SK-N-SH (cell line): Measurements from ENCODE around the gene NFKB1. TPM values are rescaled to one million over a fixed set of nuclear protein-coding genes. Genes with fewer than 3 reads are reported as not detected.

Experiments used
- CTCF ChIA-PET: fragments of 300-600, 350-600 bp; formaldehyde crosslinking; extraction: SDS; loops from one replicate; lab custom pipeline; 2021; lab: Yijun Ruan, JAX
- POLR2A ChIA-PET: fragments of 350-600 bp; sonication (Branson Sonifier 250); formaldehyde crosslinking; extraction: SDS; loops from one replicate; lab custom pipeline; 2020; ENCODE audit warnings: antibody characterized with exemption, inconsistent platforms; lab: Yijun Ruan, JAX
- DNase-seq: peaks from one replicate; pipeline ENCODE4 v3.0.0; 2012
- H2AFZ ChIP-seq: fragments of 200-600 bp; sonication (generic); 2 replicates; pipeline ENCODE4 v1.8.1; 2016; ENCODE audit warnings: antibody characterized with exemption, mild to moderate bottlenecking, low read depth
- H3F3A ChIP-seq: fragments of 200-600 bp; sonication (generic); replicated peaks from 2 replicates; pipeline ENCODE3; 2016; ENCODE audit warnings: antibody characterized with exemption, mild to moderate bottlenecking; ENCODE audit not compliant: insufficient read depth
- H3K27ac ChIP-seq, 2 experiments: fragments of 200-500 bp in 1 of 2; fragments of 200-600 bp in 1 of 2; sonication (Bioruptor generic) in 1 of 2; sonication (generic), shearing (Covaris generic) in 1 of 2; 2 replicates each; pipeline versions ENCODE4 v1.5.1 to v1.6.1; 2014 to 2016; ENCODE audit warnings: low read depth in 2 of 2, inconsistent platforms in 1 of 2, low read length in 1 of 2, mild to moderate bottlenecking in 1 of 2, mixed read lengths in 1 of 2
- H3K27me3 ChIP-seq: fragments of 200-600 bp; sonication (generic), shearing (Covaris generic); 2 replicates; pipeline ENCODE4 v1.6.1; 2016; ENCODE audit warnings: mixed run types; ENCODE audit not compliant: insufficient read depth
- H3K36me3 ChIP-seq, 2 experiments: fragments of 200-500 bp in 1 of 2; fragments of 200-600 bp in 1 of 2; sonication (Bioruptor generic) in 1 of 2; sonication (generic) in 1 of 2; replicated peaks in 1 of 2; 2 replicates each; pipeline versions ENCODE3 to v1.5.1; 2014 to 2016; ENCODE audit warnings: low read length in 1 of 2, mild to moderate bottlenecking in 1 of 2; ENCODE audit not compliant: insufficient read depth in 2 of 2, control insufficient read depth in 1 of 2
- H3K4me1 ChIP-seq, 2 experiments: fragments of 200-500 bp in 1 of 2; fragments of 200-600 bp in 1 of 2; sonication (Bioruptor generic) in 1 of 2; sonication (generic), shearing (Covaris generic) in 1 of 2; 2 replicates each; pipeline versions ENCODE4 v1.5.1 to v1.6.1; 2014 to 2016; ENCODE audit warnings: low read depth in 1 of 2, low read length in 1 of 2, mixed run types in 1 of 2; ENCODE audit not compliant: insufficient read depth in 2 of 2, control insufficient read depth in 1 of 2
- H3K4me2 ChIP-seq: fragments of 200-600 bp; sonication (generic), shearing (Covaris generic); 2 replicates; pipeline ENCODE4 v1.6.1; 2017; ENCODE audit warnings: mixed run types
- H3K4me3 ChIP-seq, 2 experiments: fragments of 200-500 bp in 1 of 2; fragments of 200-600 bp in 1 of 2; sonication (Bioruptor generic) in 1 of 2; sonication (generic), shearing (Covaris generic) in 1 of 2; 2 replicates each; pipeline versions ENCODE4 v1.5.1 to v1.8.1; 2014 to 2016; ENCODE audit warnings: low read depth in 2 of 2, inconsistent platforms in 1 of 2, low read length in 1 of 2, mild to moderate bottlenecking in 1 of 2, mixed read lengths in 1 of 2, moderate library complexity in 1 of 2
- H3K79me2 ChIP-seq: fragments of 200-600 bp; sonication (generic); 2 replicates; pipeline ENCODE4 v1.8.1; 2017; ENCODE audit warnings: mild to moderate bottlenecking; ENCODE audit not compliant: insufficient read depth
- H3K9ac ChIP-seq: fragments of 200-600 bp; sonication (generic); 2 replicates; pipeline ENCODE4 v1.6.1; 2017; ENCODE audit warnings: mixed run types
- H3K9me2 ChIP-seq: fragments of 200-600 bp; sonication (generic); 2 replicates; pipeline ENCODE4 v1.6.1; 2017; ENCODE audit warnings: mixed run types
- H3K9me3 ChIP-seq: fragments of 200-600 bp; sonication (generic); 2 replicates; pipeline ENCODE4 v1.6.1; 2017; ENCODE audit warnings: mixed run types, mild to moderate bottlenecking, moderate library complexity
- H4K20me1 ChIP-seq: fragments of 200-600 bp; sonication (generic); 2 replicates; pipeline ENCODE4 v1.6.1; 2017; ENCODE audit warnings: mild to moderate bottlenecking, mixed run types; ENCODE audit not compliant: insufficient read depth
- CHD2 ChIP-seq: fragments of 150-350 bp; IDR thresholded peaks from 2 replicates; pipeline ENCODE4 v1.6.1; 2018; ENCODE audit warnings: low read length; ENCODE audit not compliant: partially characterized antibody
- CTCF ChIP-seq: fragments of 200-600 bp; sonication (generic); IDR thresholded peaks from 2 replicates; pipeline ENCODE4 v1.6.1; 2017; ENCODE audit warnings: antibody characterized with exemption, mild to moderate bottlenecking, moderate library complexity
- EZH2phosphoT487 ChIP-seq: fragments of 200-600 bp; sonication (generic); IDR thresholded peaks from 2 replicates; pipeline ENCODE4 v1.6.1; 2017; ENCODE audit warnings: low read depth, mixed run types, mild to moderate bottlenecking, antibody characterized with exemption, moderate library complexity, borderline replicate concordance
- FOSL2 ChIP-seq: IDR thresholded peaks from 2 replicates; pipeline ENCODE4 v1.4.0; 2012; ENCODE audit warnings: low read depth, mild to moderate bottlenecking, moderate library complexity, borderline replicate concordance
- FOXJ3 ChIP-seq: sonication (generic); formaldehyde crosslinking; IDR thresholded peaks from 2 replicates; pipeline ENCODE4 v1.5.1; 2020; ENCODE audit warnings: mild to moderate bottlenecking, missing genetic modification reagents
- GABPA ChIP-seq: IDR thresholded peaks from 2 replicates; pipeline ENCODE4 v1.4.0; 2012; ENCODE audit warnings: low read depth, mild to moderate bottlenecking
- GATA2 ChIP-seq: sonication (generic); formaldehyde crosslinking; IDR thresholded peaks from 2 replicates; pipeline ENCODE4 v1.5.0; 2020; ENCODE audit warnings: mild to moderate bottlenecking, missing genetic modification reagents
- IRF3 ChIP-seq: fragments of 150-350 bp; IDR thresholded peaks from 2 replicates; pipeline ENCODE4 v1.6.1; 2016; ENCODE audit warnings: mild to moderate bottlenecking, low read depth, low read length
- JUND ChIP-seq: IDR thresholded peaks from 2 replicates; pipeline ENCODE4 v1.4.0; 2012
- MEF2A ChIP-seq: IDR thresholded peaks from 2 replicates; pipeline ENCODE4 v1.4.0; 2012; ENCODE audit warnings: low read depth, borderline replicate concordance
- NFIC ChIP-seq: IDR thresholded peaks from 2 replicates; pipeline ENCODE4 v1.4.0; 2012; ENCODE audit warnings: borderline replicate concordance
- POLR2AphosphoS5 ChIP-seq: IDR thresholded peaks from 2 replicates; pipeline ENCODE4 v1.6.1; 2012; ENCODE audit warnings: low read depth, low read length
- RAD21 ChIP-seq: IDR thresholded peaks from 2 replicates; pipeline ENCODE4 v1.6.1; 2012; ENCODE audit warnings: mild to moderate bottlenecking, low read length
- RCOR1 ChIP-seq: fragments of 150-350 bp; IDR thresholded peaks from 2 replicates; pipeline ENCODE4 v1.6.1; 2017; ENCODE audit warnings: antibody characterized with exemption, low read length
- RFX5 ChIP-seq: IDR thresholded peaks from 2 replicates; pipeline ENCODE4 v1.6.1; 2012; ENCODE audit warnings: mild to moderate bottlenecking, improper control_type of control experiment, low read length
- RXRA ChIP-seq: IDR thresholded peaks from 2 replicates; pipeline ENCODE4 v1.4.0; 2012; ENCODE audit warnings: low read depth, mild to moderate bottlenecking, borderline replicate concordance
- SIN3A ChIP-seq: IDR thresholded peaks from 2 replicates; pipeline ENCODE4 v1.6.1; 2012; ENCODE audit warnings: low read depth, mild to moderate bottlenecking, low read length, moderate library complexity, borderline replicate concordance
- USF1 ChIP-seq: IDR thresholded peaks from 2 replicates; pipeline ENCODE4 v1.4.0; 2012; ENCODE audit warnings: low read depth, borderline replicate concordance
- YY1 ChIP-seq: IDR thresholded peaks from 2 replicates; pipeline ENCODE4 v1.4.0; 2012; ENCODE audit warnings: low read depth, mild to moderate bottlenecking
- WGBS: methylation state at CpG from one replicate; pipeline ENCODE4 v1.1.6; 2017; ENCODE audit warnings: low lambda C conversion rate; 5-methylcytosine and 5-hydroxymethylcytosine counted together
- polyA plus RNA-seq, 3 experiments: library from polyadenylated mRNA; depleted of rRNA; stranded (reverse); fragments of >200 nt; gene quantifications; 2 replicates each; pipeline ENCODE4 v1.2.3, GENCODE V29; 2012

NFKB1 gene
- polyA plus RNA-seq, 1 of the 3 experiments (the other 2 are of a cell fraction): 14.1 TPM

DNA sequence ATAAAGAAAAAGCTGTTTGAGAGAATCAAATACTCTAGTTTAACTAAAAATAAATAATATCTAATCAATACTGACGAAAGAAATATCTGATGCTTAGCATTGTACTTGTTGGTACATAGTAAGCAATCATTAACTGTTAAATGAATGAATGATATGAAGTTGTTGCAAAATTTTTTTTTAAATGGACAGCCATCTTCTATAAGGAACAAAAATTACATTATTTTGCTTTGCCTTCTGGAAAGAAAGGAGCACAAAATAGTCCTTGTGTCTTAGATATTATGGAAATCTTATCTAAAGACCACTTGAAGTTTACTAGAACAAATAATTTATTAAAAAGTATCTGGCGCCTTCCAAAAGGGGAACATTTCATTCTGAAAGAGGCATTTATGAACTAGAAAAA, 4.5 kb downstream of the NFKB1 start:
- no peak overlapping the region; the same call in 1 of the 2 replicates for H2AFZ ChIP-seq
- no peaks in the 10 kb centered on the region for H3K9me2 ChIP-seq
- H3K4me1 ChIP-seq: peaks cover 0 to 5% of the 10 kb centered on the region in 2 experiments; a peak in 2 of 4 replicates
- no peak for DNase-seq
- H3K36me3 ChIP-seq: no peaks in the 10 kb centered on the region
- ChIA-PET POLR2A (no interaction called here), CTCF (no interaction called here)
- H3K9ac ChIP-seq: no peak overlapping the region
- no peak overlapping the region for H3K4me2 ChIP-seq
- 94% methylated on average over 2 of the region's 2 CpGs for WGBS
- H3K9me3 ChIP-seq: no peaks in the 10 kb centered on the region
- H3K27me3 ChIP-seq: no peaks in the 10 kb centered on the region
- H3K27ac ChIP-seq: no peak overlapping the region
- peaks cover 88% of the 10 kb centered on the region for H3K79me2 ChIP-seq
- H3K4me3 ChIP-seq: no peak overlapping the region
- no peaks in the 10 kb centered on the region; the same call in 1 of the 2 replicates for H4K20me1 ChIP-seq
- peaks cover 3% of the 10 kb centered on the region for H3F3A ChIP-seq
- no peak for TF ChIP-seq EZH2phosphoT487
- no peak for TF ChIP-seq USF1
- TF ChIP-seq MEF2A: no peak
- TF ChIP-seq GABPA: no peak
- no peak for TF ChIP-seq RCOR1
- TF ChIP-seq CHD2: no peak
- TF ChIP-seq SIN3A: no peak
- no peak for TF ChIP-seq FOSL2
- TF ChIP-seq FOXJ3 (CRISPR knock-in tag): no peak
- TF ChIP-seq CTCF: no peak
- TF ChIP-seq GATA2 (CRISPR knock-in tag): no peak
- no peak for TF ChIP-seq RXRA
- TF ChIP-seq YY1: no peak
- TF ChIP-seq NFIC: no peak
- TF ChIP-seq JUND: no peak
- TF ChIP-seq IRF3: no peak
- TF ChIP-seq POLR2AphosphoS5: no peak
- no peak for TF ChIP-seq RFX5
- TF ChIP-seq RAD21: no peak
